Left ventricle myocardium inferior (tissue), 1 donor: ENCODE measurements around the gene SCEL. TPM values are rescaled to one million over a fixed set of nuclear protein-coding genes. Genes with fewer than 3 reads are reported as not detected.

Source experiments
- DNase-seq: peaks from one replicate; pipeline ENCODE4 v3.0.0-alpha.2; 2020
- H3K27ac ChIP-seq: fragments of 200-600 bp; replicated peaks from 2 replicates; pipeline ENCODE4 v1.8.0; 2021
- H3K27me3 ChIP-seq: fragments of 200-600 bp; 2 replicates; pipeline ENCODE4 v1.8.0; 2021; ENCODE audit warnings: low read depth
- H3K36me3 ChIP-seq: fragments of 200-600 bp; 2 replicates; pipeline ENCODE4 v1.8.0; 2021
- H3K4me1 ChIP-seq: fragments of 200-600 bp; 2 replicates; pipeline ENCODE4 v1.8.0; 2021
- H3K4me3 ChIP-seq: fragments of 200-600 bp; 2 replicates; pipeline ENCODE4 v1.8.0; 2021; ENCODE audit warnings: mild to moderate bottlenecking, moderate library complexity
- H3K9me3 ChIP-seq: fragments of 200-600 bp; replicated peaks from 2 replicates; pipeline ENCODE4 v1.8.0; 2021
- intact Hi-C: fragments of 100-400 bp; cut with micrococcal nuclease; formaldehyde crosslinking; loops from one replicate; pipeline ENCODE4 v1.11.0; 2022
- total RNA-seq: library from RNA; stranded (reverse); fragmentation: NEBNext Ultra II Directional; extraction: Animal tissue kit (Norgen Biotek cat#: 25700); gene quantifications from one replicate; pipeline ENCODE4 v1.2.1, GENCODE V29; 2021
- TF ChIP-seq, protein P1 (sequence below): fragments of 200-600 bp; IDR thresholded peaks from 2 replicates; pipeline ENCODE4 v1.8.0; 2021; ENCODE audit warnings: antibody characterized with exemption, mild to moderate bottlenecking, borderline replicate concordance
- donor health status: DM: no; HTN: yes; CAD: no; lungs with severe emphysema.

The SCEL gene
- total RNA-seq, 1 donor from 2014 or later, result not detected

- no peaks in the 10 kb centered on the region for H3K27me3 ChIP-seq
- intact Hi-C loops, result no loop called here
- H3K4me3 ChIP-seq, result no peak overlapping the region
- no peak for DNase-seq
- H3K4me1 ChIP-seq, result no peaks in the 10 kb centered on the region
- no peak overlapping the region for H3K27ac ChIP-seq
- TF ChIP-seq, protein P1, sequence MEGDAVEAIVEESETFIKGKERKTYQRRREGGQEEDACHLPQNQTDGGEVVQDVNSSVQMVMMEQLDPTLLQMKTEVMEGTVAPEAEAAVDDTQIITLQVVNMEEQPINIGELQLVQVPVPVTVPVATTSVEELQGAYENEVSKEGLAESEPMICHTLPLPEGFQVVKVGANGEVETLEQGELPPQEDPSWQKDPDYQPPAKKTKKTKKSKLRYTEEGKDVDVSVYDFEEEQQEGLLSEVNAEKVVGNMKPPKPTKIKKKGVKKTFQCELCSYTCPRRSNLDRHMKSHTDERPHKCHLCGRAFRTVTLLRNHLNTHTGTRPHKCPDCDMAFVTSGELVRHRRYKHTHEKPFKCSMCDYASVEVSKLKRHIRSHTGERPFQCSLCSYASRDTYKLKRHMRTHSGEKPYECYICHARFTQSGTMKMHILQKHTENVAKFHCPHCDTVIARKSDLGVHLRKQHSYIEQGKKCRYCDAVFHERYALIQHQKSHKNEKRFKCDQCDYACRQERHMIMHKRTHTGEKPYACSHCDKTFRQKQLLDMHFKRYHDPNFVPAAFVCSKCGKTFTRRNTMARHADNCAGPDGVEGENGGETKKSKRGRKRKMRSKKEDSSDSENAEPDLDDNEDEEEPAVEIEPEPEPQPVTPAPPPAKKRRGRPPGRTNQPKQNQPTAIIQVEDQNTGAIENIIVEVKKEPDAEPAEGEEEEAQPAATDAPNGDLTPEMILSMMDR, result no peak
- no peaks in the 10 kb centered on the region for H3K9me3 ChIP-seq
- H3K36me3 ChIP-seq, result no peaks in the 10 kb centered on the region
These were observed 26.4 kb upstream of the SCEL start for GRCh38 chr13:77508959-77509620.

DNA sequence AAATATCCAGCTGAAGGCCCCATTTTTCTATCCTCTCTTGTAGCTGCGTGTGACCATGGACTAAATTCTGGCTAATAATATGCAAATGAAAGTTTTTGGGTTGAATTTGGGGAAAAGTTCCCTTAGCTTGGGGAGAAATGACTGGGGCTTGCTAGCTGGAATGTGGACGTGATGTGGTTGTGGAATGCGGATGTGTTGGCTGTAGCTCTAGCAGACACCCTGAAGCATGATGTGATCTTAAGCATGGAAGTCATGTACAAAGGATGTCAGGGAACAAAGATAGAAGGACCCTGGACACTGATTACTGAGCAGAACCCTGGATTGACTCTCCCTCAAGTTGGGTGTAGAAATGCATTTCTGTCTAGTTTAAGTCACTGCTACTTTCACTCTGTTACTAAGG lies 25.4 kb upstream of the SCEL start:
- Histone ChIP-seq H3K4me1 (no peaks in the 10 kb centered on the region), H3K27me3 (no peaks in the 10 kb centered on the region), H3K36me3 (no peaks in the 10 kb centered on the region), H3K9me3 (no peaks in the 10 kb centered on the region), H3K4me3 (no peak overlapping the region), H3K27ac (no peak overlapping the region)
- TF ChIP-seq, protein P1, result no peak
- DNase-seq, result no peak
- intact Hi-C loops, result no loop called here

- intact Hi-C loops, result no loop called here
- H3K27me3 ChIP-seq, result no peaks in the 10 kb centered on the region
- TF ChIP-seq, protein P1, result no peak
These were observed 24.0 kb upstream of the SCEL start for GRCh38 chr13:77511552-77511951.

GRCh38 chr13:77513719-77514335 lies 21.7 kb upstream of the SCEL start:
- no peaks in the 10 kb centered on the region for H3K4me1 ChIP-seq
- no peak overlapping the region for H3K27ac ChIP-seq
- intact Hi-C loops, result no loop called here
- no peak for DNase-seq
- no peak overlapping the region for H3K4me3 ChIP-seq
- H3K27me3 ChIP-seq, result no peaks in the 10 kb centered on the region
- H3K9me3 ChIP-seq, result no peaks in the 10 kb centered on the region
- H3K36me3 ChIP-seq, result no peaks in the 10 kb centered on the region
- TF ChIP-seq, protein P1, result no peak

More at GRCh38 chr13:77511552-77511951, 24.0 kb upstream of the SCEL start:
- H3K9me3 ChIP-seq, result no peaks in the 10 kb centered on the region
- no peak overlapping the region for H3K4me3 ChIP-seq
- no peaks in the 10 kb centered on the region for H3K4me1 ChIP-seq
- no peak overlapping the region for H3K27ac ChIP-seq
- DNase-seq, result no peak
- H3K36me3 ChIP-seq, result no peaks in the 10 kb centered on the region

DNA sequence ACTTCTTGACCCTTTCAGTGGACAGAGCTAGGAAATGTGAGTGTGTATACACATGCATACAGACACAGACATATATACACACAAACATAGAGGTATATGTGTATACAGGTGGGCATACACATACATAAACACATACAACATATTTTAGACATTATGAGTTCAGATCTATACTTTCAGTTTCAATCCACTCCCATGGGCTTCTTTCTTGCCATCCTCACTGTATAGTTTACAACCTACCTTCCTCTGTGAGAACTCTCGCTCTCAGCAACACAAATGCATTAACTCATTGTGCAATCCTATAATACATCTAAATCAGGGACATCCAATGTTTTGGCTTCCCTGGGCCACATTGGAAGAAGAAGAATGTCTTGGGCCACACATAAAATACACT lies 21.2 kb upstream of the SCEL start:
- no peaks in the 10 kb centered on the region for H3K36me3 ChIP-seq
- no peak for DNase-seq
- H3K27me3 ChIP-seq, result no peaks in the 10 kb centered on the region
- no peaks in the 10 kb centered on the region for H3K9me3 ChIP-seq
- intact Hi-C loops, result no loop called here
- H3K4me1 ChIP-seq, result no peaks in the 10 kb centered on the region
- no peak overlapping the region for H3K4me3 ChIP-seq
- TF ChIP-seq, protein P1, result no peak
- H3K27ac ChIP-seq, result no peak overlapping the region
